Superior temporal gyrus (tissue), 1 donor: Measurements from ENCODE around the gene HEPN1.

Experiments used
- DNase-seq: peaks from one replicate; pipeline ENCODE4 v3.0.0-alpha.2; 2016; ENCODE audit errors: extremely low spot score

The HEPN1 gene

DNA sequence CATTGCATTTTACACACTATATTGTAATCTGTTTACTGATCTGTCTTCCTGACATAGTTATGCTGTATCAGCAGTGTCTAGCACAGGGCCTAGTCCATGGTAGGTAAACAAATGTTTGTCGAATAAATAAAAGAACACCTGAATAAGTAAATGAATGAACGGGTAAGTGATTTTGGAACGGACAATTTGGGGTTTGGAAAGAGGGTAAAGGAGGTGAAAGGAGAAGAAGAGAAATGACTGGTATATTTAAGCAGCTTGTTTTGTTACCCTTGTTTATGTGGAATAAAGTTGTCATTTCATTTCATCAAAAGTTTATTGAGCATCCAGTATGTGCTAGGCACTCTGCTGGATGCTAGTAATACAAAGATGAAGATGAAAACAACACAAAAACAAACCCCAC is at the start of gene HEPN1:
Gene HEPN1, plus strand, starts transcription at position 301 of the 400 bp plus-strand sequence.
- no peak for DNase-seq

GRCh38 chr11:124869331-124869730 is 49.7 kb upstream of the HEPN1 start:
- DNase-seq: no peak

GRCh38 chr11:124869856-124870387 is 49.1 kb upstream of the HEPN1 start:
- DNase-seq: no peak

DNA sequence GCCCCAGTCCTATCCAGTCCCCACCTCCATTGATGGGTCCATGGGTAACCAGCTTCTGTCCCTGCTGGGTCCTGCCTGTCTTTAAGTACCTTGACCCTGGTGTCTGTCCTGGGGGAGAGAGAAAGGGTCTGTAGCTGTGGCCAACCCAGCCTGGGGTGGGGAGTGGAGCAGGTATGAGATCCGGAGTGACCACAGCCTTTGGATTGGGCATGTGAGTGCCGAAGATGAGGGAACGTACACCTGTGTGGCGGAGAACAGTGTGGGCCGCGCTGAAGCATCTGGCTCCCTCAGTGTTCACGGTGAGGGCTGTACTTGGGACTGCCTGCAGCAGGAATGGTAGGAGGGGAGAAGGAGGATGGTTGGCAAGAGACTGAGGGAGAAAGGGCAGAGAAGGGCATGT is 48.6 kb upstream of the HEPN1 start:
- no peak for DNase-seq

DNA sequence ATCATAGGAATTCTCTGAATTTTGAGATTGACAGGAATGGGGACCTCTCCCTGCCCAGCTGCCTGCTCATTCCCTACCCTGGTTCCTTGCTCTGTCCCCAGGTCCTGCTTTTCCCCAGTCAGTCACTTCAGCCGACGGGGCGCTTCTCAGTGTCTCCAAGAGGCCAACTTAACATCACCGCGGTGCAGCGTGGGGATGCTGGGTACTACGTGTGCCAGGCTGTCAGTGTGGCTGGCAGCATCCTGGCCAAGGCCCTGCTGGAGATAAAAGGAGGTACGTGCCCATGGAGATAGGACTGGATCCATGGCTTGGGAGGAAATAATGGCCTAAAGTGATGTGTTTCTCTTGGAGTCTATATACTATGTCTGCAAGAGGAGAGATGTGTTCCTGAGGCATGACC is 46.8 kb upstream of the HEPN1 start:
- no peak for DNase-seq

- DNase-seq: no peak
Observed at GRCh38 chr11:124872741-124873140, 46.3 kb upstream of the HEPN1 start.

GRCh38 chr11:124873951-124874350 is 45.1 kb upstream of the HEPN1 start:
- DNase-seq: no peak

- no peak for DNase-seq
Observed at GRCh38 chr11:124874571-124875255, 44.3 kb upstream of the HEPN1 start.

DNA sequence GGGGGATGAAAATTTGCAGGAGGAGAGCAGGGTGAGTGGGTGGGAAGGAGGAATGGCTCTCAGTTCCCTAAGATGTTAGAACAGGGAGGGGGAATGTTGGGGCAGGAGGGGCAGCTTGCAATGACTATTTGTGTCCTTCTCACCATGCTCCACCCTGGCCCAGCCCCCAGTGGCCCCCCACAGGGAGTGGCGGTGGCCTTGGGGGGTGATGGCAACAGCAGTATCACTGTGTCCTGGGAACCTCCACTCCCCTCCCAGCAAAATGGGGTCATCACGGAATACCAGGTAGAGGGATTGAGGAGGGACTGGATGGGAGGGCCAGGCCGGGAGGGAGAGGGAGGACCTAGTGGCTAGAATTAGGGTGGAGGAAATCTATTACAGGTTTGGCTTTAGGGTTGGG is 43.6 kb upstream of the HEPN1 start:
- DNase-seq: no peak

DNA sequence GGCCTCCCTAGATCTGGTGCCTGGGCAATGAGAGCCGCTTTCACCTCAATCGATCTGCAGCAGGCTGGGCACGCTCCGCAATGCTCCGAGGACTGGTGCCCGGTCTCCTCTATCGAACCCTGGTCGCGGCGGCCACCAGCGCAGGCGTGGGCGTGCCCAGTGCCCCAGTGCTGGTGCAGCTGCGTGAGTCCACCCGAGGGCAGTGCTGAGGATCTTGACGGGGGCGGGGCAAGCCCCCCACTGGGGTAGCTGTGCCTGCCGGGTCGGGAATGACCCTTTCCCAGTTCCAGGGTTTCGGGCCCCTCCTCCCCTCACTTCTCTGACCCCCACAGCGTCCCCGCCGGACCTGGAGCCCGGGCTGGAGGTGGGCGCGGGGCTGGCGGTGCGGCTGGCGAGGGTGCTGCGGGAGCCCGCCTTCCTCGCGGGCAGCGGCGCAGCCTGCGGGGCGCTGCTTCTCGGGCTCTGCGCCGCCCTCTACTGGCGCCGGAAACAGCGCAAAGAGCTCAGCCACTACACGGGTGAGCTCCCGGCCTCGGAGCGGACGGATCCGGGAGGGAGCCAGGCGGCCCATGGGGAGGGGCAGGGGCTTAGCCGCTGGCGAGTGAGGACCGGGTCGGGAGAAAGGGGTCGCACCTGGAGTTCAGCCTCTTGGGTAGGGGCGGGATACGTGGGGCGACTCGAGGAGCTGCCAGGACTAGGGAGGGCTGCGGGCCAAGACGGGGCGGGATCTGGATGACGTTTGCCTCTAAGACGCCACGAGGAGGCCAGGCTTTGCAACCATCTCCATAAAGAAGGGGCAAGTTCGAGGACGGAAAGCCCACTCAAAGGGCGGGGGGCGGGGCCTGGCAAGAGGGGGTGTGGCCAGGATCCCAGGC is 42.9 kb upstream of the HEPN1 start:
- peak; percentile 84 for DNase-seq

DNA sequence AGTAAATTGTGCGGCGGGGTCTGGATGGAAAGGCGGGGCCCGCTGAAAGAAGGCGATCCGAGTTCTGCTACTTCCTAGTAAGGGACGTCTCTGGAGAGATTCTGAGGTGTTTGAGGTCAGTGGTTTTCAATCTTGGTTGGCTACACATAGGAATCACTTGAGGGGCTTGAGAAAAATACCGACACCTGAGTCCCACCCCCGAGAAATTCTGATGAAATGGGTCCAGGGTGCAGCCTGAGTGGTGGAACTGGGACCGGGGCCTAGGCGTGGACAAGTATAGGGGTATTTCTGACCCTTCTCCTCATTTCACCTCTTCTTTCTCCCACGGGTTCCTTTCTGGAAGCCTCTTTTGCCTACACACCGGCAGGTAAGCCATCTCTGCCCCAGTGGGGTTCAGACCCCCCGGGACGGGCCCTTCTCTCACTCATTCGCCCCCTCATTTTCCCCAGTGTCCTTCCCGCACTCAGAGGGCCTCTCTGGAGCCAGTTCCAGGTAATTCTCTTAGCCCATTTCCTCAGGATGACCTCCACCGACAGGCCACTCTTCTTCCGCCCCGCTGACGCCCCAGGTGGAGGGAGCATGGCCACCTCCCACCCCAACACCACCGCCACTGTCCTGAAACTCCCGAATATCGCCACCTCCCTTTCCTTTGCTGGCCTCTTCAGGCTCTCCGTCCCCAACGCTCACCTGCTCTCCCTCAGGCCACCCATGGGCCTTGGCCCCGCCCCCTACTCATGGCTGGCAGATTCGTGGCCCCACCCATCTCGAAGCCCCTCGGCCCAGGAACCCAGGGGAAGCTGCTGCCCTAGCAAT is 42.0 kb upstream of the HEPN1 start:
- no peak for DNase-seq

GRCh38 chr11:124877631-124877909 is 41.5 kb upstream of the HEPN1 start:
- DNase-seq: no peak

DNA sequence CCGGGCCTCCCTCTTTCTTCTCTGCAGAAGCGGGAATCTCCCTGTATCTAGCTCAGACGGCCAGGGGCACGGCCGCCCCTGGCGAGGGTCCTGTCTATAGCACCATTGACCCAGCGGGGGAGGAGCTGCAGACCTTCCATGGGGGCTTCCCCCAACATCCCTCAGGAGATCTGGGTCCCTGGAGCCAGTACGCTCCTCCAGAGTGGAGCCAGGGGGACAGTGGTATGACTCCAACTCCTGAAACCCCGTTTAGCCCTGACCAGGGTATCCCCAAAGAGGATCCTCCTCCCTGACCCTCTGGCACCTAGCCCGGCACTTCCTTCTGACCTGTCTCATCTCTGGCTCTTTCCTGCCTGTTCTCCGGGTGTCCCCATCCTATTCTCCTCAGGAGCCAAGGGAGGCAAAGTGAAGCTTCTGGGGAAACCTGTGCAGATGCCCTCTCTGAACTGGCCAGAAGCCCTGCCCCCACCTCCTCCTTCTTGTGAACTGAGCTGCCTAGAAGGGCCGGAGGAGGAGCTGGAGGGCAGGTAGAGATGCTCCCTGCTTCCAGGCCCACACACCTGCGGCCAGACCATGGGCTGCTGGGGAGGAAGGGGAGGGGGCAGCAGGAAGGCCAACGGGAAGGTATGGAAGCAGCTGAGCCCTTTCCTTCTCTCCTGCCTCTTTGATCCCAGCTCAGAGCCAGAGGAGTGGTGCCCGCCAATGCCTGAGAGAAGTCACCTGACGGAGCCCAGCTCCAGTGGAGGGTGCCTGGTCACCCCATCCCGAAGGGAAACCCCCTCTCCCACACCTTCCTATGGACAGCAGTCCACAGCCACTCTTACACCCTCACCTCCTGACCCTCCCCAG is 40.9 kb upstream of the HEPN1 start:
- DNase-seq: no peak

GRCh38 chr11:124878759-124879492 is 40.1 kb upstream of the HEPN1 start:
- DNase-seq: no peak

- no peak for DNase-seq
Observed at GRCh38 chr11:124879493-124880289, 39.4 kb upstream of the HEPN1 start.

- DNase-seq: no peak
Observed at GRCh38 chr11:124880290-124880611, 38.8 kb upstream of the HEPN1 start.

DNA sequence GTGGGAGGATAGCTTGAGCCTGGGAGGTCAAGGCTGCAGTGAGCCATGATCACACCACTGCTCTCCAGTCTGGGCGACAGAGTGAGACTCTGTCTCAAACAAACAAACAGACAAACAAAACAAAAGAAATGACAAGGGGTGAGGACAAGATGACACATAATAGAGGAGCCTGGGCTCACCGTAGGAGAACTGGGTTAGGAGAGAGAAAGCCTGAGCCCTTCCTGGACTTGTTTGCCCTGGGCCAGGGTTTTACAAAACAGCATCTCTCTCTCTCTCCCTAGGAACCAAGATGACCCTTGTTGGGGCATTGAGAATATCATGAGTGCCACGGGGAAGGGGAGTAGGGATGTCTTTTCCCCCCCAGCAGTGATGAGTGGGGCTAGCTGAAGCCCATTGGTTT is 38.1 kb upstream of the HEPN1 start:
- DNase-seq: no peak

GRCh38 chr11:124882339-124883071 is 36.5 kb upstream of the HEPN1 start:
- no peak for DNase-seq

- no peak for DNase-seq
Observed at GRCh38 chr11:124884340-124884739, 34.7 kb upstream of the HEPN1 start.
